Uterus (tissue), 4 donors: ENCODE data around the gene HSPA2. TPM values are rescaled to one million over a fixed set of nuclear protein-coding genes. Genes with fewer than 3 reads are reported as not detected.

Source experiments
- DNase-seq, 2 donors: peaks; one replicate each; pipeline ENCODE4 v3.0.0-alpha.2; 2019 to 2020
- H3K27ac ChIP-seq, 2 donors: fragments of 200-600 bp; sonication (generic); 1 replicate in 1 of 2; 2 replicates in 1 of 2; pipeline ENCODE4 v1.5.1; 2016 to 2018
- H3K27me3 ChIP-seq, 2 donors: fragments of 200-600 bp; sonication (generic); one replicate each; pipeline ENCODE4 v1.5.1; 2018 to 2019; ENCODE audit warnings: control low read depth in 1 of 2
- H3K36me3 ChIP-seq, 2 donors: fragments of 200-600 bp; sonication (generic); one replicate each; pipeline ENCODE4 v1.5.1; 2019; ENCODE audit warnings: control low read depth in 1 of 2
- H3K4me1 ChIP-seq, 2 donors: fragments of 200-600 bp; sonication (generic); one replicate each; pipeline ENCODE4 v1.5.1; 2018 to 2019; ENCODE audit warnings: control low read depth in 1 of 2
- H3K4me3 ChIP-seq, 2 donors: fragments of 200-600 bp; sonication (generic); 1 replicate in 1 of 2; 2 replicates in 1 of 2; pipeline ENCODE4 v1.5.1; 2018 to 2019; ENCODE audit warnings: mild to moderate bottlenecking in 1 of 2
- H3K9me3 ChIP-seq, 2 donors: fragments of 200-600 bp; sonication (generic); one replicate each; pipeline ENCODE4 v1.5.1; 2019; ENCODE audit warnings: control low read depth in 1 of 2
- CTCF ChIP-seq, 4 experiments: fragments of 200-600 bp in 2 of 4; fragments of 450-650 bp in 2 of 4; sonication (generic) in 2 of 4; IDR thresholded peaks; one replicate each; pipeline ENCODE4 v1.5.1; 2016 to 2019; ENCODE audit warnings: antibody characterized with exemption in 4 of 4, mild to moderate bottlenecking in 2 of 4, moderate library complexity in 1 of 4
- POLR2A ChIP-seq, 2 donors: fragments of 450-650 bp; IDR thresholded peaks; one replicate each; pipeline ENCODE4 v1.6.1; 2016; ENCODE audit warnings: antibody characterized with exemption in 2 of 2, mild to moderate bottlenecking in 1 of 2, moderate library complexity in 1 of 2
- intact Hi-C: fragments of 100-400 bp; cut with DNase I; formaldehyde crosslinking; loops from one replicate; pipeline ENCODE4 v1.15.1; 2023; ENCODE audit warnings: low total_unique reads
- small RNA-seq: library from RNA; depleted of rRNA; stranded (forward); fragments of <200 nt; gene quantifications from one replicate; pipeline ENCODE3, GENCODE V24; 2016
- total RNA-seq, 4 donors: library from RNA; depleted of rRNA in 3 of 4; stranded (reverse); fragments of >200 nt in 3 of 4; gene quantifications; one replicate each; pipeline versions ENCODE4 v1.1.0 to v1.2.4, GENCODE V29; 2014 to 2023
- donor health status: DM: yes; HTN: yes; CAD: no.

Gene HSPA2
- total RNA-seq, 4 donors from 2014 or later = 21.8 to 68.1 (median 26.8) TPM

GRCh38 chr14:64581363-64581762, 40.8 kb downstream of the HSPA2 start:
- Histone ChIP-seq H3K9me3 (no peaks in the 10 kb centered on the region), H3K27ac (no peak overlapping the region), H3K36me3 (no peaks in the 10 kb centered on the region), H3K4me1 (no peaks in the 10 kb centered on the region), H3K4me3 (no peak overlapping the region), H3K27me3 (no peaks in the 10 kb centered on the region)
- intact Hi-C loops = no loop called here
- TF ChIP-seq CTCF (IDR thresholded peaks at IDR 0.05) = no peak
- no peak for TF ChIP-seq POLR2A (IDR thresholded peaks at IDR 0.05)
- no peak for DNase-seq

- Histone ChIP-seq H3K4me1 (no peaks in the 10 kb centered on the region), H3K36me3 (no peaks in the 10 kb centered on the region), H3K9me3 (no peaks in the 10 kb centered on the region), H3K4me3 (no peak overlapping the region), H3K27me3 (no peaks in the 10 kb centered on the region), H3K27ac (no peak overlapping the region)
- no peak for TF ChIP-seq CTCF (IDR thresholded peaks at IDR 0.05)
- TF ChIP-seq POLR2A (IDR thresholded peaks at IDR 0.05) = no peak
- intact Hi-C loops = no loop called here
- DNase-seq = no peak
Measured at GRCh38 chr14:64581817-64582216, 41.3 kb downstream of the HSPA2 start.

DNA sequence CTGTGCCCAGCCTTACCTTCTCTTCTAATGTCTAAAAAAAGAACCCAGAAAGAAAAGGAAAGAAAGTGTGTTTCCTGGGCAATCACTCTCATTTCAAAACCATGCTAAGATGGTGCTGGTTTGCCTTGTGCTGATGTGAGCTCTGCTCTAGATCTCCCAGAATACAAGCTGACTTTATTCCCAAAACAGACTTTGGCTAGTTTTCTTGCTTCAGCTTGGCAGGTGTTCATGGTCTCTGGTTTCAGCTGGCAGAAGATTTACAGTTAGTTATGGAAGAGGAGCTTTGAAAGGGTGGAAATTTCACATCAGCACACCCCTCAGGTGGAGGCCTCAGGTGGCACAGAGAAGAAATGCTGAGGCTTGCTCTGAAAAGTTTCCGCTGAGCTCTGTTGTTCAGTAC, 43.6 kb downstream of the HSPA2 start:
- Histone ChIP-seq H3K27me3 (no peaks in the 10 kb centered on the region), H3K4me1 (no peaks in the 10 kb centered on the region), H3K27ac (no peak overlapping the region), H3K4me3 (no peak overlapping the region), H3K36me3 (no peaks in the 10 kb centered on the region), H3K9me3 (no peaks in the 10 kb centered on the region)
- no peak for DNase-seq
- TF ChIP-seq POLR2A (IDR thresholded peaks at IDR 0.05) (no peak), CTCF (IDR thresholded peaks at IDR 0.05) (no peak)
- intact Hi-C loops = no loop called here

GRCh38 chr14:64591809-64592208, 51.3 kb downstream of the HSPA2 start:
- Histone ChIP-seq H3K4me1 (no peaks in the 10 kb centered on the region), H3K9me3 (no peaks in the 10 kb centered on the region), H3K4me3 (no peak overlapping the region), H3K36me3 (no peaks in the 10 kb centered on the region), H3K27ac (no peak overlapping the region), H3K27me3 (no peaks in the 10 kb centered on the region)
- intact Hi-C loops = no loop called here
- no peak for TF ChIP-seq CTCF (IDR thresholded peaks at IDR 0.05)
- no peak for TF ChIP-seq POLR2A (IDR thresholded peaks at IDR 0.05)
- DNase-seq = no peak

Small RNA genes lying within 50 kb of the gene (small RNA-seq; reads per million reads assigned to genes)
- gene AL049869.4 = not detected

Other genes with a start within 250 kb of the HSPA2 start
- 1 to 10 TPM in 3 of 4 donors, under 1 TPM in 1; 0.41 to 8.2 (median 3.9) TPM for gene ESR2, start 246.4 kb upstream of the HSPA2 start, total RNA-seq
- 100 to 1,000 TPM in 1 of 4 donors, 10 to 100 TPM in 3; 13.5 to 145 (median 50.0) TPM for gene MTHFD1, start 152.4 kb upstream of the HSPA2 start, total RNA-seq
- 1 to 10 TPM in 2 of 4 donors, under 1 TPM in 2; 0.51 to 5.3 (median 2.8) TPM for gene AKAP5, start 75.2 kb upstream of the HSPA2 start, total RNA-seq
- gene ZBTB25, start 36.9 kb upstream of the HSPA2 start, total RNA-seq = 10 to 100 TPM in 3 of 4 donors, 1 to 10 TPM in 1; 4.6 to 34.4 (median 11.2) TPM
- 100 to 1,000 TPM in 2 of 4 donors, 10 to 100 TPM in 2; 16.1 to 126 (median 82.4) TPM for gene ZBTB1, start 36.0 kb upstream of the HSPA2 start, total RNA-seq
- 1 to 10 TPM in 1 of 4 donors, under 1 TPM in 1, not detected in 2; 0.70 to 1.2 TPM for gene PPP1R36, start 9.2 kb downstream of the HSPA2 start, total RNA-seq
- gene PLEKHG3, start 163.7 kb downstream of the HSPA2 start, total RNA-seq = 100 to 1,000 TPM in 1 of 4 donors, 10 to 100 TPM in 3; 40.5 to 178 (median 59.7) TPM